Type B pancreatic cell (in vitro differentiated cells): ENCODE measurements around the gene MIOX. TPM values are rescaled to one million over a fixed set of nuclear protein-coding genes. Genes with fewer than 3 reads are reported as not detected.
"Not testable (repeated sequence)": the region's sequence is repeated elsewhere in the genome, so short reads cannot be mapped to it uniquely, and the experiment has no call there.

Experiments used
- DNase-seq: peaks from one replicate; pipeline ENCODE4 v3.0.0; 2021; ENCODE audit warnings: mixed read lengths; ENCODE audit not compliant: unreplicated experiment; ENCODE audit errors: extremely low spot score
- H3K27ac Mint-ChIP-seq: 2 replicates; pipeline ENCODE4 v1.8.0; 2021; ENCODE audit warnings: mild to moderate bottlenecking, mixed read lengths
- H3K27me3 Mint-ChIP-seq: 2 replicates; pipeline ENCODE4 v1.8.0; 2021; ENCODE audit warnings: mixed read lengths
- H3K36me3 Mint-ChIP-seq: 2 replicates; pipeline ENCODE4 v1.8.0; 2021; ENCODE audit warnings: mixed read lengths
- H3K4me1 Mint-ChIP-seq: one replicate; pipeline ENCODE4 v1.8.0; 2021; ENCODE audit warnings: mixed read lengths; ENCODE audit not compliant: unreplicated experiment
- H3K4me3 Mint-ChIP-seq: 2 replicates; pipeline ENCODE4 v1.8.0; 2021; ENCODE audit warnings: mild to moderate bottlenecking, mixed read lengths
- H3K9me3 Mint-ChIP-seq: 2 replicates; pipeline ENCODE4 v1.8.0; 2021; ENCODE audit warnings: mixed read lengths
- CTCF ChIP-seq: fragments of 200-600 bp; sonication (generic); conservative IDR thresholded peaks from 2 replicates; pipeline ENCODE4 v1.5.0; 2021; ENCODE audit warnings: antibody characterized with exemption, mild to moderate bottlenecking
- total RNA-seq: library from RNA; stranded (reverse); gene quantifications from 2 replicates; pipeline ENCODE4 v1.2.1, GENCODE V29; 2021; ENCODE audit warnings: low replicate concordance

The MIOX gene
- total RNA-seq, 1 donor from 2014 or later: not detected

DNA sequence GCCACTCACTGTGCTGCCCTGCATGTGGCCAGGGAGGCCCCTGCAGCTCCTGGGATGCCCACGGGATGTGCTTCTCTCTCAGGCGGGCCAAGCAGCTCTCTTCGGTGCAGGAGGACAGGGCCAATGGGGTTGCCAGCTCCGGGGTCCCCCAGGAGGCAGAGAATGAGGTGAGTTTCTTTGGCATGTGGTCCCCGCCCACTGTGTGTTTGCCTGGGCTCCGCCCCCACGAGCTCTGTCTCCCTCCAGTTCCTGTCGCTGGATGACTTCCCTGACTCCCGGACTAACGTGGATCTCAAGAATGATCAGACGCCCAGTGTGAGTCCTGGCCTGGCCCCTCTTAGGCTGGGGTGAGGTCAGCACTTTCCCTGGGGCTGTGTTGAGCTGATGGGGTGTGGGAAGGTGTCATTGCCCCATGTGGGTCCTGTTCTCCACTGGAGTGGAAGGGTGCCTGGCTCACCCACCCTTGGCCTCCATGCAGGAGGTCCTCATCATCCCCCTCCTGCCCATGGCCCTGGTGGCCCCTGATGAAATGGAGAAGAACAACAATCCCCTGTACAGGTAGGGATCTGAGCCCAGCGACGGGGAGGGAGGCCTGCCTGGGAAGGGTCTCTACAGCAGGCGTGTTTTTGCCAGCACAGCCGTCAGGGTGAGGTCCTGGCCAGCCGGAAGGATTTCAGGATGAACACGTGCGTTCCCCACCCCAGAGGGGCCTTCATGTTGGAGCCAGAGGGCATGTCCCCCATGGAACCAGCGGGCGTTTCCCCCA is 31.0 kb downstream of the MIOX start:
- no peak overlapping the region for H3K4me3 Mint-ChIP-seq
- DNase-seq: no peak

DNA sequence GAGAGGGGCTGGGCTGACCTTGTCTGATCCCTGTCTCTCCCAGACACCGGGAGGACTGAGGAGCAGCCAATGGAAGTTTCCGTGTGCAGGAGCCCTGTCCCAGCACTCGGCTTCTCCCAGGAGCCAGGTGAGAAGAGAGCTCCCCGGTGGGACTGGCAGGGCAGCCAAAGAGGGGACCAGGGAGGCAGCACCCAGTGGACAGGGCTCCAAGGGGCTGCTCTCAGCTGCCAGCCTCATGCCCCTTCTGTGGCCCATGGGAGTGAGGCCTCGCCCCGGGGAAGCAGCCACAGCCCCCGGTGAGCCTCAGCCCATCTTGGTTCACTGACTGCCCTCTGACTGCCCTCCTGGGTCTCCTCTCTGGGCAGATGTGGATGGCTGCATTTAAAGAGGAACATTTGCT is 31.9 kb downstream of the MIOX start:
- Mint-ChIP-seq H3K4me1 (no peaks in the 10 kb centered on the region), H3K36me3 (peaks cover 8% of the 10 kb centered on the region), H3K27ac (no peak overlapping the region), H3K9me3 (no peaks in the 10 kb centered on the region), H3K27me3 (no peaks in the 10 kb centered on the region), H3K4me3 (no peak overlapping the region)
- DNase-seq: no peak
- TF ChIP-seq CTCF: no peak

More for the DNA sequence above, 31.0 kb downstream of the MIOX start:
- no peak overlapping the region for H3K27ac Mint-ChIP-seq
- no peak for TF ChIP-seq CTCF
- H3K9me3 Mint-ChIP-seq: no peaks in the 10 kb centered on the region
- H3K36me3 Mint-ChIP-seq: peaks cover 8% of the 10 kb centered on the region
- H3K27me3 Mint-ChIP-seq: no peaks in the 10 kb centered on the region
- H3K4me1 Mint-ChIP-seq: no peaks in the 10 kb centered on the region

- Mint-ChIP-seq H3K36me3 (peaks cover 8% of the 10 kb centered on the region), H3K4me3 (no peak overlapping the region), H3K27ac (no peak overlapping the region), H3K4me1 (no peaks in the 10 kb centered on the region), H3K9me3 (no peaks in the 10 kb centered on the region), H3K27me3 (no peaks in the 10 kb centered on the region)
- DNase-seq: no peak
- no peak for TF ChIP-seq CTCF
Measured at GRCh38 chr22:50519151-50519550, 32.5 kb downstream of the MIOX start.

- H3K9me3 Mint-ChIP-seq, H3K27me3 Mint-ChIP-seq, H3K27ac Mint-ChIP-seq, DNase-seq, H3K36me3 Mint-ChIP-seq, H3K4me1 Mint-ChIP-seq, H3K4me3 Mint-ChIP-seq: not testable (repeated sequence)
Measured at GRCh38 chr22:50520184-50520583, 33.5 kb downstream of the MIOX start.

DNA sequence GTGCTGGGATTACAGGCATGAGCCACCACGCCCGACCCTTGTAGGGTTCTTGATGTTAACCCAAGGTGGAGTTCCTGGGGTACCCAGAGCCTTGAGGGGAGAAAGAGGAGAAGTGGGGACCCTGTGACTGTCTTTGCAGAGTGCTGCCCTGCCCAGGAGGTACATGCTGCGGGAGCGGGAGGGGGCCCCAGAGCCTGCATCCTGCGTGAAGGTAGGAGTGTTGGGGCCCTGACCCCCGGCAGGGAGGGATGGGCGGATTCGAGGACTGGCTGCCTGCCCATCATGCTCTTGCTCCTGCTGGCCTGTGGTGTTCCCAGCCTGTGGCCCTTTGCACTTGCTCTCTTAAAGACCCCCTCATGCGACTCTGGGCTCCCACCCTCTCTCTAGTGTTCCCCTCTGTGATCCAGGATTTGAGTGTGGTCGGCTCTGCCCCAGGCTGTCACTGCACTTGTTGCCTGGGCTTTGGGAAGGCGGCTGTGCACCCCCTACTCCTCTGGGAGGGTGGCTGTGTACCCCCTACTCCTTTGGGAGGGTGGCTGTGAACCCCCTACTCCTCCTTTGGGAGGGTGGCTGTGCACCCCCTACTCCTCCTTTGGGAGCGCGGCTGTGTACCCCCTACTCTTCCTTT is 34.3 kb downstream of the MIOX start:
- H3K4me1 Mint-ChIP-seq: peaks cover 6% of the 10 kb centered on the region
- no peak overlapping the region for H3K27ac Mint-ChIP-seq
- H3K36me3 Mint-ChIP-seq: peaks cover 8% of the 10 kb centered on the region

More for the DNA sequence above, 34.3 kb downstream of the MIOX start:
- Mint-ChIP-seq H3K9me3 (no peaks in the 10 kb centered on the region), H3K27me3 (peaks cover 2% of the 10 kb centered on the region), H3K4me3 (no peak overlapping the region)
- no peak for TF ChIP-seq CTCF
- no peak for DNase-seq
